ENCODE data around the gene HBG2.

HBG2 gene

DNA sequence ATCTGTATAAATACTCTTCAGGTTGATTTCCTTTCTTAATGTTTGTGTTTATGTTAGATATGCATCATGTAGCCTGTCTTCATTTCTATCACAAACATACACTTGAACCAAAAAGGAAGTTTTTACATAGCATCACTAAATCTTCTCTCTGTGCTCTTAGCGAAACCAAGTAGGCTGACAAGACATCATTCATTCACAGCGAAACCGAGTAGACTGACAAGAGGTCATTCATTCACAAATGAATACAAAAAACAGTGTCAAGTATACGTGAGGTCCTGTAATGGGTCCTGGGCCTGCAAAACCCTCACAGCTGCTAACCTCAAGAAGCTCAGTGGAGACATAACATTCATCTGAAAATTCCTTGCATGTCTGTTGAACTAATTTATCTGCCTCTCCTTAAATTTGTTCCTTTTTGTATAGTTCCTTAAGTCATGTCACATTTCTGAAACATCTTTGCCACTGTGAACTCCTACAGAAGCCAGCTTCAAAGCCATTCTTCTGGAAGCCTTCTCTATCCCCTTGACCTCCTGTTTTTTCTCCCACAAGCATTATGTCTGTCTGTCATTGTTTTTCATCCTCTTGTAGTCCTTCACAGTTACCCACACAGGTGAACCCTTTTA is 25.0 kb upstream of the HBG2 start:
- TF ChIP-seq, protein P1, sequence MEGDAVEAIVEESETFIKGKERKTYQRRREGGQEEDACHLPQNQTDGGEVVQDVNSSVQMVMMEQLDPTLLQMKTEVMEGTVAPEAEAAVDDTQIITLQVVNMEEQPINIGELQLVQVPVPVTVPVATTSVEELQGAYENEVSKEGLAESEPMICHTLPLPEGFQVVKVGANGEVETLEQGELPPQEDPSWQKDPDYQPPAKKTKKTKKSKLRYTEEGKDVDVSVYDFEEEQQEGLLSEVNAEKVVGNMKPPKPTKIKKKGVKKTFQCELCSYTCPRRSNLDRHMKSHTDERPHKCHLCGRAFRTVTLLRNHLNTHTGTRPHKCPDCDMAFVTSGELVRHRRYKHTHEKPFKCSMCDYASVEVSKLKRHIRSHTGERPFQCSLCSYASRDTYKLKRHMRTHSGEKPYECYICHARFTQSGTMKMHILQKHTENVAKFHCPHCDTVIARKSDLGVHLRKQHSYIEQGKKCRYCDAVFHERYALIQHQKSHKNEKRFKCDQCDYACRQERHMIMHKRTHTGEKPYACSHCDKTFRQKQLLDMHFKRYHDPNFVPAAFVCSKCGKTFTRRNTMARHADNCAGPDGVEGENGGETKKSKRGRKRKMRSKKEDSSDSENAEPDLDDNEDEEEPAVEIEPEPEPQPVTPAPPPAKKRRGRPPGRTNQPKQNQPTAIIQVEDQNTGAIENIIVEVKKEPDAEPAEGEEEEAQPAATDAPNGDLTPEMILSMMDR (IDR thresholded peaks at IDR 0.05; ENCODE audit: unreplicated experiment in 3 of 3), result no peak
- H3K36me3 Mint-ChIP-seq (ENCODE audit: low read depth), result no peaks in the 10 kb centered on the region
- no peaks in the 10 kb centered on the region for H3K27me3 Mint-ChIP-seq (ENCODE audit: low read depth)

DNA sequence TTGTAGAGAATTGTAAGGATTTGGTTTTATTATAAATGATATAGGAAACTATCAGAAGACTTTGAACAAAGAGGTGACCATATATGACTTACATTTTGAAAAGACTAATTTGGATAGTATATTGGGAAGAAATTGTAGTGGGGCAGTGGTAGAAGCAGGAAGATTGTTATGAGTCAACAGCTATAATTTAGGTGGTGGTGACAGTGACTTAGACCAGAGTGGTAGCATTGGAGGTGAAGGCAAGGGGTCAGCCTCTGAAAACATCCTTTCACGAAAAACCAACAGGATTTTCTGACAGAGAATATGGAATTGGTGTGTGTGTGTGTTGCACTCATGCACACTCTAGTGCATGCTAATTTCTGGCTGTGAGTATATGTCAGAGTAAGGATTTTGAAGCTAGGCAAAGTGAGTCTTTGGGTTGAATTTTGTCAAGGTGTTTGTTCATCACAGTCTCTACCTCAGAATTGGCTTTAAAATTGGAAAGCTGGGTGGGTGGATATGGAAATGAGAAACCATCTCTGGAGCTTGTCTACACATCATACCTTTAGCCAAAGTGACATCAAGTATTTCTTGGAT is 23.3 kb upstream of the HBG2 start:
- Mint-ChIP-seq H3K36me3 (ENCODE audit: low read depth) (no peaks in the 10 kb centered on the region), H3K4me3 (no peak overlapping the region), H3K9me3 (no peaks in the 10 kb centered on the region), H3K4me1 (no peaks in the 10 kb centered on the region), H3K27ac (no peak overlapping the region), H3K27me3 (ENCODE audit: low read depth) (no peaks in the 10 kb centered on the region)
- TF ChIP-seq, protein P1 (IDR thresholded peaks at IDR 0.05; ENCODE audit: unreplicated experiment in 3 of 3), result no peak

More for the DNA sequence above, 25.0 kb upstream of the HBG2 start:
- Mint-ChIP-seq H3K27ac (no peak overlapping the region), H3K4me3 (no peak overlapping the region), H3K4me1 (no peaks in the 10 kb centered on the region), H3K9me3 (no peaks in the 10 kb centered on the region)

DNA sequence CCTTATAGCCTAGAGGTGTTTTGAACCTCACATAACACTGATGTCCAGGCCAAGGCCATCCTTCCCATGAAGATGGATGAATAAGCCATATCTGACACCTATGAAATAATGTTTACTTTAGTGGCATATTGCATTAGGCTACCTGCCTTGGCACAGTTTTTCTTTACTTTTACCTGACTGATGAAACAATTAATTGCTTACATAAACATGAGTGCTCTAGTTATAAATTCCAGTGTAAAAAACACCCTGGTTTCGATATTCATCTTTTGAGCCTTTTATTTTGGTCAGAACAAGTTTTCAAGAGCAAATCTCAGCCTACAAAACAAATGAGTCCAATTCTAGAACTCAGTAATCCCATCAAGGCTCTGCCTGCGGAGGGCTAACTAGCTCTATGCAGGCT is 22.1 kb upstream of the HBG2 start:
- H3K9me3 Mint-ChIP-seq, result no peaks in the 10 kb centered on the region

DNA sequence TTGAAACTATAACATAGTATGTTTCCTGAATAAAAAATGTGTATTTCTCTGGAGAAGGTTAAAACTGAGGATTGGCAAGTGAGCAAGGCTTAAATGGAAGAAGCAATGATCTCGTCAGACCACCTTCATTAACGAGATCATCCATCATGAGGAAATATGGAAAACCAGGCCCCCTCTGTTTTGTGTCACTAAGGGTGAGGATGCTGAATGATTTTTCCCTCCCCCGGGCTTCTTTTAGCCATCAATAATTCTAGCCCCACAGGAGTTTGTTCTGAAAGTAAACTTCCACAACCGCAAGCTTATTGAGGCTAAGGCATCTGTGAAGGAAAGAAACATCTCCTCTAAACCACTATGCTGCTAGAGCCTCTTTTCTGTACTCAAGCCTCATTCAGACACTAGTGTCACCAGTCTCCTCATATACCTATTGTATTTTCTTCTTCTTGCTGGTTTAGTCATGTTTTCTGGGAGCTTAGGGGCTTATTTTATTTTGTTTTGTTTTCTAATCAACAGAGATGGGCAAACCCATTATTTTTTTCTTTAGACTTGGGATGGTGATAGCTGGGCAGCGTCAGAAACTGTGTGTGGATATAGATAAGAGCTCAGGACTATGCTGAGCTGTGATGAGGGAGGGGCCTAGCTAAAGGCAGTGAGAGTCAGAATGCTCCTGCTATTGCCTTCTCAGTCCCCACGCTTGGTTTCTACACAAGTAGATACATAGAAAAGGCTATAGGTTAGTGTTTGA is 21.0 kb upstream of the HBG2 start:
- no peaks in the 10 kb centered on the region for H3K9me3 Mint-ChIP-seq
- TF ChIP-seq, protein P1 (IDR thresholded peaks at IDR 0.05; ENCODE audit: unreplicated experiment in 3 of 3), result no peak
- no peaks in the 10 kb centered on the region for H3K27me3 Mint-ChIP-seq (ENCODE audit: low read depth)
- H3K36me3 Mint-ChIP-seq (ENCODE audit: low read depth), result no peaks in the 10 kb centered on the region
- no peaks in the 10 kb centered on the region for H3K4me1 Mint-ChIP-seq
- no peak overlapping the region for H3K27ac Mint-ChIP-seq
- H3K4me3 Mint-ChIP-seq, result no peak overlapping the region

More for the DNA sequence above, 22.1 kb upstream of the HBG2 start:
- Mint-ChIP-seq H3K27me3 (ENCODE audit: low read depth) (no peaks in the 10 kb centered on the region), H3K36me3 (ENCODE audit: low read depth) (no peaks in the 10 kb centered on the region), H3K4me1 (no peaks in the 10 kb centered on the region), H3K4me3 (no peak overlapping the region), H3K27ac (no peak overlapping the region)
- TF ChIP-seq, protein P1 (IDR thresholded peaks at IDR 0.05; ENCODE audit: unreplicated experiment in 3 of 3), result no peak

DNA sequence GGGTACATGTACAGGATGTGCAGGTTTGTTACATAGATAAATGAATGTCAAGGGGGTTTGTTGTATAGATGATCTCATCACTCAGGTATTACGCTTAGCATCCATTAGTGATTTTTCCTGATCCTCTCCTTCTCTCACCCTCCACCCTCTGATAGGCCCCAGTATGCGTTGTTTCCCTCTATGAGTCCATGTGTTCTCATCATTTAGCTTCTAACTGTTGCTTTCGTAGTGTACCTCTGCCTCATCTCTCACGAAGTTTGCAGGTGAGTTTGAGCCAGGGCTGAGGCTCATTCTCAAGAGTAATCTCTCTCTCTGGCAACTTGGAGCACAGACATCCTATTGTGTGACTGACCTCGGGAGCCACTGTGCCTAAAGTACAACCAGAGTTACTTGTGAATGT is 19.8 kb upstream of the HBG2 start:
- Mint-ChIP-seq H3K27ac (no peak overlapping the region), H3K36me3 (ENCODE audit: low read depth) (no peaks in the 10 kb centered on the region), H3K27me3 (ENCODE audit: low read depth) (no peaks in the 10 kb centered on the region), H3K4me1 (no peaks in the 10 kb centered on the region), H3K9me3 (no peaks in the 10 kb centered on the region), H3K4me3 (no peak overlapping the region)
- TF ChIP-seq, protein P1 (IDR thresholded peaks at IDR 0.05; ENCODE audit: unreplicated experiment in 3 of 3), result no peak

Data from nephron (organoid).